Osteocyte (in vitro differentiated cells): ENCODE data around the gene SSC4D. TPM values are rescaled to one million over a fixed set of nuclear protein-coding genes. Genes with fewer than 3 reads are reported as not detected.

Source experiments
- DNase-seq: peaks from one replicate; pipeline ENCODE4 v3.0.0; 2021; ENCODE audit warnings: mixed read lengths; ENCODE audit not compliant: unreplicated experiment; ENCODE audit errors: extremely low spot score
- H3K27ac Mint-ChIP-seq: one replicate; pipeline ENCODE4 v1.8.0; 2021; ENCODE audit warnings: mild to moderate bottlenecking, mixed read lengths; ENCODE audit not compliant: unreplicated experiment
- H3K27me3 Mint-ChIP-seq: one replicate; pipeline ENCODE4 v1.8.0; 2021; ENCODE audit warnings: mixed read lengths; ENCODE audit not compliant: unreplicated experiment
- H3K36me3 Mint-ChIP-seq: one replicate; pipeline ENCODE4 v1.8.0; 2021; ENCODE audit warnings: mixed read lengths; ENCODE audit not compliant: unreplicated experiment
- H3K4me1 Mint-ChIP-seq: one replicate; pipeline ENCODE4 v1.8.0; 2021; ENCODE audit warnings: mixed read lengths; ENCODE audit not compliant: unreplicated experiment
- H3K4me3 Mint-ChIP-seq: one replicate; pipeline ENCODE4 v1.8.0; 2021; ENCODE audit warnings: mild to moderate bottlenecking, moderate library complexity, mixed read lengths; ENCODE audit not compliant: unreplicated experiment
- H3K9me3 Mint-ChIP-seq: one replicate; pipeline ENCODE4 v1.8.0; 2021; ENCODE audit warnings: mixed read lengths; ENCODE audit not compliant: unreplicated experiment
- total RNA-seq: library from RNA; stranded (reverse); gene quantifications from 2 replicates; pipeline ENCODE4 v1.2.1, GENCODE V29; 2021
- TF ChIP-seq, protein P1 (sequence below): fragments of 200-600 bp; sonication (generic); IDR thresholded peaks from 2 replicates; pipeline ENCODE4 v1.5.0; 2021; ENCODE audit warnings: antibody characterized with exemption, mild to moderate bottlenecking, moderate library complexity

Gene SSC4D
- total RNA-seq, 1 donor from 2014 or later, result 0.89 TPM

DNA sequence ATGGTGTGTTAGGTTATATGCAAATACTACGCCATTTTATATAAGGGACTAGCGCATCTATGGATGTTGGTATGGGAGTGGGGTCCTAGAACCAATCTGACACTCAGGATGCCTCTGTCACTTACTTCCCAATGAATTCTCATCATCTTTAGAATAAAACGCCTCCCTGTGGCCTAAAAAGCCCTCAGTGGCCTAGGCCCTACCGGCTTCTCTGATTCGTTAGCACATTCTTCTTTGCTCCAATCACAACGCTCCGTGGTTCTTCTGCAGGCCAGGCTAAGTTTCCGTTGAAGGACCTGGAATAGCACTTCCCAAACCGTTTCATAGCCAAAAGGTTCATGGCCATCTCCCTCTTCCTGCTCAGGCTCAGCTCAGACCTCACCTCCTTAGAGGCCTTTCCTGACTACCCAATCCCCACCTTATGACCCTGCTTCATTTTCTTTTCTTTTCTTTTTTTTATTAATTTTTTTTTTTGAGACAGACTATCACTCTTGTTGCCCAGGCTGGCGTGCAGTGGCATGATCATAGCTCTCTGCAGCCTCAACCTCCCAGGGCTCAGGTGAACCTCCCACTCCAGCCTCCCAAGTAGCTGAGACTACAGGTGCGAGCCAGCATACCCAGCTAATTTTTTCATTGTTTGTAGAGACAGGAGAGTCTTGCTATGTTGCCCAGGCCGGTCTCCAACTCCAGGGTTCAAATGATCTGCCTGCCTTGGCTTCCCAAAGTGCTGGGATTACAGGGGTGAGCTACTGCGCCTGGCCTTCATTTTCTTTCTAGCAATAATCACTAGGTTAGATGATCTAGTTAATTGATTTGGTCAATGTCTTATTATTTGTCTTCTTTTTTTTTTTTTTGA, 26.2 kb downstream of the SSC4D start:
- no peak for DNase-seq
- no peak overlapping the region for H3K27ac Mint-ChIP-seq

DNA sequence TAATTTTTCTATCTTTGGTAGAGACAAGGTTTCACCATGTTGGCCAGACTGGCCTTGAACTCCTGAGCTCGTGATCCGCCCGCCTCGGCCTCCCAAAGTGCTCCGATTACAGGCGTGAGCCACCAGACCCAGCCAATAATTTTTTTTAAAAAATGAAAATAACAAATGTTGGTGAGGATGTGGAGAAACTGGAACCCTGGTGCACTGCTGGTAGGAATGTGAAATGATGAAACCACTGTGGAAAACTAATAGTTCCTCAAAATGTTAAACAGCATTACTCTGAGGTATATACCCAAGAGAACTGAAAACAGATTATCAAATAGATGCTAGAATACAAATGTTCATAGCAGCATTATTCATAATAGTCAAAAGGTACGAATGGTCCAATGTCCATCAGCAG, 27.7 kb downstream of the SSC4D start:
- H3K9me3 Mint-ChIP-seq, result no peaks in the 10 kb centered on the region
- H3K36me3 Mint-ChIP-seq, result no peaks in the 10 kb centered on the region
- H3K4me1 Mint-ChIP-seq, result peaks cover 20% of the 10 kb centered on the region
- no peaks in the 10 kb centered on the region for H3K27me3 Mint-ChIP-seq
- TF ChIP-seq, protein P1, sequence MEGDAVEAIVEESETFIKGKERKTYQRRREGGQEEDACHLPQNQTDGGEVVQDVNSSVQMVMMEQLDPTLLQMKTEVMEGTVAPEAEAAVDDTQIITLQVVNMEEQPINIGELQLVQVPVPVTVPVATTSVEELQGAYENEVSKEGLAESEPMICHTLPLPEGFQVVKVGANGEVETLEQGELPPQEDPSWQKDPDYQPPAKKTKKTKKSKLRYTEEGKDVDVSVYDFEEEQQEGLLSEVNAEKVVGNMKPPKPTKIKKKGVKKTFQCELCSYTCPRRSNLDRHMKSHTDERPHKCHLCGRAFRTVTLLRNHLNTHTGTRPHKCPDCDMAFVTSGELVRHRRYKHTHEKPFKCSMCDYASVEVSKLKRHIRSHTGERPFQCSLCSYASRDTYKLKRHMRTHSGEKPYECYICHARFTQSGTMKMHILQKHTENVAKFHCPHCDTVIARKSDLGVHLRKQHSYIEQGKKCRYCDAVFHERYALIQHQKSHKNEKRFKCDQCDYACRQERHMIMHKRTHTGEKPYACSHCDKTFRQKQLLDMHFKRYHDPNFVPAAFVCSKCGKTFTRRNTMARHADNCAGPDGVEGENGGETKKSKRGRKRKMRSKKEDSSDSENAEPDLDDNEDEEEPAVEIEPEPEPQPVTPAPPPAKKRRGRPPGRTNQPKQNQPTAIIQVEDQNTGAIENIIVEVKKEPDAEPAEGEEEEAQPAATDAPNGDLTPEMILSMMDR, result no peak
- no peak overlapping the region for H3K4me3 Mint-ChIP-seq
- no peak overlapping the region for H3K27ac Mint-ChIP-seq
- no peak for DNase-seq

More for the DNA sequence above, 26.2 kb downstream of the SSC4D start:
- H3K4me1 Mint-ChIP-seq, result peaks cover 18% of the 10 kb centered on the region
- H3K27me3 Mint-ChIP-seq, result no peaks in the 10 kb centered on the region
- no peak overlapping the region for H3K4me3 Mint-ChIP-seq
- H3K36me3 Mint-ChIP-seq, result no peaks in the 10 kb centered on the region
- H3K9me3 Mint-ChIP-seq, result no peaks in the 10 kb centered on the region
- TF ChIP-seq, protein P1, result no peak

DNA sequence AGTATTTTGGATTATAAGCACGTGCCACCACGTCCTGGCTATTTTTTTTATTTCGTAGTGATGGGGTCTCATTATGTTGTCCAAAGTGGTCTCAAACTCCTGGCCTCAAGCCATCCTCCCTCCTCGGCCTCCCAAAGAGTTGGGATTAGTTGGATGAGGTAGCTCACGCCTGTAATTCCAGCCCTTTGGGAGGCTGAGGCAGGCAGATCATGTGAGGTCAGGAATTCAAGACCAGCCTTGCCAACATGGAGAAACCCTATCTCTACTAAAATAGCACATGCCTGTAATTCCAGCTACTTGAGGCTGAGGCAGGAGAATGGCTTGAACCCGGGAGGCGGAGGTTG, 28.9 kb downstream of the SSC4D start:
- no peak for DNase-seq
- Mint-ChIP-seq H3K36me3 (no peaks in the 10 kb centered on the region), H3K4me1 (peaks cover 20% of the 10 kb centered on the region), H3K27me3 (no peaks in the 10 kb centered on the region), H3K27ac (peak overlapping the region; percentile 97), H3K4me3 (peak overlapping the region; percentile 65), H3K9me3 (no peaks in the 10 kb centered on the region)
- TF ChIP-seq, protein P1, result no peak

DNA sequence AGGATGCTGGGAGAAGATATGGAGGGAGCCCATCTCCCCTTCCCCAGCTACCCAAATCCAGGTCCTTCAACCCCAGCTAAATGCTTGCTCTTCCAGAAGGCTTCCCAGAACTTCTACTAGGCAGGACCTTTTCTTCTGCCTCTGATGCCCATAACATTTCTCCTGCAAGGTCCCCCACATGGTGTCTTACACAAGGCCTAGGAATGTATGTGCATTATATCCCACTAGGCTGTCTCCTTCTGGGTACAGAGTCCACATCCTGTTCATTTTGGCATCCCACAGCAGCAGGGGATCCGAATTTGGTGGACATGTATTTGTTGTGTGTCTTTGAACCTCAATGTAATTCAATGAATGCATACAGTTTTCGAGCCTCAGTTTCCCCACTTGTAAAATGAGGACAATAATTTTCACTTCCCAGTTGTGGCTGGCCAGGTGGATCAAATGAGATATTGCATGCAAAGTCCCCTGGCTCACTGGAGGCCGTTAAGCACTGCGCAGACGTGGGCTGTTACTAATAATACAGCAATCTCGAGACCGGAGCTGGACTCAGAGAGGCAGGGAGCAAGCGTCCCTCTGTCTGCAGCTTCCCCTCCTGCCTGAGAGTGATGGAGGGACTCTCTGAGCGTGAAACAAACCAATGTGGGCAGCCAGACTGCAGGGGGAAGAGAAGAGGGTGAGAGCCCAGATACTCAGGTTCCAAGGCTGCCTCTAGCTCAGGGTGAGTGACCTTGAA, 32.1 kb downstream of the SSC4D start:
- DNase-seq, result no peak
- Mint-ChIP-seq H3K4me3 (no peak overlapping the region), H3K9me3 (no peaks in the 10 kb centered on the region), H3K27me3 (no peaks in the 10 kb centered on the region), H3K27ac (peak overlapping the region; percentile 47), H3K36me3 (no peaks in the 10 kb centered on the region), H3K4me1 (peaks cover 29% of the 10 kb centered on the region)
- TF ChIP-seq, protein P1, result no peak

DNA sequence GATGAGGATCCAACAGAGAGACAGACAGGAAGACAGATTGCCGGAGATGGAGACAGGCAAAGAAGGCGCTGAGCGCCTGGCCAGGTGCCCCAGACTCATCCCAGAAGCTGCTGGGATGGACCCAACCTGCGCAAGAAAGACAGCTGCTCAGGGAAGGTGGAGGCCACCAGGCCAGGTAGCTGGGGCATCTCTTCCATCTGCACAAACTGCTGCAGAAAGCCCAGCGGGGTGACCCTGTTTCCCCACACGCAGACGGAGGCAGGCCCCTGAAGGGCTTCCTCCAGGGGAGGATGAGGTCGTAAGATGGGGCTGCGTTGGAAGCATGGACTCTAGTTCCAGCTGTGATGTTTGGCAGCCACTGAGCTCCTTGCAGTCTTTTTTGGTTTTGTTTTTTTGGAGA, 34.2 kb downstream of the SSC4D start:
- DNase-seq, result no peak
- Mint-ChIP-seq H3K4me1 (peaks cover 21% of the 10 kb centered on the region), H3K36me3 (no peaks in the 10 kb centered on the region), H3K4me3 (no peak overlapping the region), H3K27me3 (no peaks in the 10 kb centered on the region), H3K9me3 (no peaks in the 10 kb centered on the region), H3K27ac (no peak overlapping the region)
- TF ChIP-seq, protein P1, result no peak
